ENCODE measurements around the gene AIFM2. TPM values are rescaled to one million over a fixed set of nuclear protein-coding genes. Genes with fewer than 3 reads are reported as not detected.

Gene AIFM2
- polyA plus RNA-seq, 1 of the 3 experiments (the other 2 are of a cell fraction), result 9.5 TPM

- H3K9me2 ChIP-seq, result no peaks in the 10 kb centered on the region
- H3K9ac ChIP-seq, result no peak overlapping the region
- no peak overlapping the region for H3K27ac ChIP-seq (ENCODE audit: low read depth in 2 of 2, low read length in 1 of 2)
- TF ChIP-seq JUND (IDR thresholded peaks at IDR 0.05) (no peak), FOXJ3 (CRISPR knock-in tag; IDR thresholded peaks at IDR 0.05) (no peak), NFIC (IDR thresholded peaks at IDR 0.05; ENCODE audit: borderline replicate concordance) (no peak), MXI1 (IDR thresholded peaks at IDR 0.05; ENCODE audit: low read depth, low read length) (no peak), ELF1 (IDR thresholded peaks at IDR 0.05) (no peak), RCOR1 (IDR thresholded peaks at IDR 0.05; ENCODE audit: low read length) (no peak), TAF1 (IDR thresholded peaks at IDR 0.05; ENCODE audit: borderline replicate concordance, low read depth, low read length) (no peak), MEF2A (IDR thresholded peaks at IDR 0.05; ENCODE audit: borderline replicate concordance, low read depth) (no peak), REST (IDR thresholded peaks at IDR 0.05; ENCODE audit: low read depth, low read length) (no peak), NRF1 (IDR thresholded peaks at IDR 0.05; ENCODE audit: low read depth, low read length) (no peak), GATA2 (CRISPR knock-in tag; IDR thresholded peaks at IDR 0.05) (no peak)
- H4K20me1 ChIP-seq (ENCODE audit: insufficient read depth), result no peaks in the 10 kb centered on the region
- no peaks in the 10 kb centered on the region for H3K27me3 ChIP-seq (ENCODE audit: insufficient read depth)
- ChIA-PET POLR2A (no interaction called here), CTCF (interaction anchor here (0.6 to 3.7 kb wide), 2 partner anchors 28 to 508 kb away, joined by 3 to 11 read pairs; no protein-coding TSS in a partner anchor)
- 93% methylated on average over 3 of the region's 3 CpGs for WGBS (ENCODE audit: low lambda C conversion rate)
- no peak overlapping the region for H2AFZ ChIP-seq (ENCODE audit: low read depth)
- H3K4me1 ChIP-seq (ENCODE audit: control insufficient read depth in 1 of 2, insufficient read depth in 2 of 2, low read depth in 1 of 2, low read length in 1 of 2), result no peaks in the 10 kb centered on the region
- no peaks in the 10 kb centered on the region for H3K9me3 ChIP-seq
- H3K4me3 ChIP-seq (ENCODE audit: low read depth in 2 of 2, low read length in 1 of 2), result no peak overlapping the region
- no peak for DNase-seq
- H3K4me2 ChIP-seq, result no peak overlapping the region
- H3F3A ChIP-seq (replicated peaks; ENCODE audit: insufficient read depth), result no peaks in the 10 kb centered on the region
- H3K79me2 ChIP-seq (ENCODE audit: insufficient read depth), result no peaks in the 10 kb centered on the region
- peaks cover 6 to 13% of the 10 kb centered on the region in 2 experiments for H3K36me3 ChIP-seq (replicated peaks in 1 of 2; ENCODE audit: control insufficient read depth in 1 of 2, insufficient read depth in 2 of 2, low read length in 1 of 2)
Observed at GRCh38 chr10:70088308-70088698, 44.3 kb downstream of the AIFM2 start.

GRCh38 chr10:70087616-70088307 is 44.9 kb downstream of the AIFM2 start:
- H3K9me3 ChIP-seq, result no peaks in the 10 kb centered on the region
- ChIA-PET CTCF (interaction anchor here (0.6 to 3.7 kb wide), 3 partner anchors 28 to 508 kb away, joined by 3 to 11 read pairs (median 3); no protein-coding TSS in a partner anchor), POLR2A (no interaction called here)
- no peak for DNase-seq
- no peak overlapping the region for H3K27ac ChIP-seq (ENCODE audit: low read depth in 2 of 2, low read length in 1 of 2)
- no peak overlapping the region for H3K9ac ChIP-seq
- no peaks in the 10 kb centered on the region for H4K20me1 ChIP-seq (ENCODE audit: insufficient read depth)
- 95% methylated on average over 15 of the region's 15 CpGs for WGBS (ENCODE audit: low lambda C conversion rate)
- H3K4me3 ChIP-seq (ENCODE audit: low read depth in 2 of 2, low read length in 1 of 2), result no peak overlapping the region
- no peaks in the 10 kb centered on the region for H3F3A ChIP-seq (replicated peaks; ENCODE audit: insufficient read depth)
- H2AFZ ChIP-seq (ENCODE audit: low read depth), result no peak overlapping the region
- H3K4me1 ChIP-seq (ENCODE audit: control insufficient read depth in 1 of 2, insufficient read depth in 2 of 2, low read depth in 1 of 2, low read length in 1 of 2), result no peaks in the 10 kb centered on the region
- H3K9me2 ChIP-seq, result no peaks in the 10 kb centered on the region
- H3K4me2 ChIP-seq, result no peak overlapping the region
- no peaks in the 10 kb centered on the region for H3K27me3 ChIP-seq (ENCODE audit: insufficient read depth)
- no peaks in the 10 kb centered on the region for H3K79me2 ChIP-seq (ENCODE audit: insufficient read depth)
- H3K36me3 ChIP-seq (replicated peaks in 1 of 2; ENCODE audit: control insufficient read depth in 1 of 2, insufficient read depth in 2 of 2, low read length in 1 of 2), result peaks cover 6 to 12% of the 10 kb centered on the region in 2 experiments
- TF ChIP-seq MEF2A (IDR thresholded peaks at IDR 0.05; ENCODE audit: borderline replicate concordance, low read depth), result no peak
- no peak for TF ChIP-seq REST (IDR thresholded peaks at IDR 0.05; ENCODE audit: low read depth, low read length)
- TF ChIP-seq CHD2 (IDR thresholded peaks at IDR 0.05; ENCODE audit: low read length, partially characterized antibody), result no peak
- TF ChIP-seq POLR2AphosphoS5 (IDR thresholded peaks at IDR 0.05; ENCODE audit: low read depth, low read length), result no peak
- TF ChIP-seq, protein P1, sequence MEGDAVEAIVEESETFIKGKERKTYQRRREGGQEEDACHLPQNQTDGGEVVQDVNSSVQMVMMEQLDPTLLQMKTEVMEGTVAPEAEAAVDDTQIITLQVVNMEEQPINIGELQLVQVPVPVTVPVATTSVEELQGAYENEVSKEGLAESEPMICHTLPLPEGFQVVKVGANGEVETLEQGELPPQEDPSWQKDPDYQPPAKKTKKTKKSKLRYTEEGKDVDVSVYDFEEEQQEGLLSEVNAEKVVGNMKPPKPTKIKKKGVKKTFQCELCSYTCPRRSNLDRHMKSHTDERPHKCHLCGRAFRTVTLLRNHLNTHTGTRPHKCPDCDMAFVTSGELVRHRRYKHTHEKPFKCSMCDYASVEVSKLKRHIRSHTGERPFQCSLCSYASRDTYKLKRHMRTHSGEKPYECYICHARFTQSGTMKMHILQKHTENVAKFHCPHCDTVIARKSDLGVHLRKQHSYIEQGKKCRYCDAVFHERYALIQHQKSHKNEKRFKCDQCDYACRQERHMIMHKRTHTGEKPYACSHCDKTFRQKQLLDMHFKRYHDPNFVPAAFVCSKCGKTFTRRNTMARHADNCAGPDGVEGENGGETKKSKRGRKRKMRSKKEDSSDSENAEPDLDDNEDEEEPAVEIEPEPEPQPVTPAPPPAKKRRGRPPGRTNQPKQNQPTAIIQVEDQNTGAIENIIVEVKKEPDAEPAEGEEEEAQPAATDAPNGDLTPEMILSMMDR (IDR thresholded peaks at IDR 0.05), result no peak
- no peak for TF ChIP-seq GABPA (IDR thresholded peaks at IDR 0.05; ENCODE audit: low read depth)
- TF ChIP-seq RCOR1 (IDR thresholded peaks at IDR 0.05; ENCODE audit: low read length), result no peak
- no peak for TF ChIP-seq TEAD4 (IDR thresholded peaks at IDR 0.05; ENCODE audit: borderline replicate concordance, insufficient read depth)
